Caki2 (cell line): ENCODE results near the gene ZNF41. TPM values are rescaled to one million over a fixed set of nuclear protein-coding genes. Genes with fewer than 3 reads are reported as not detected.

Source experiments
- DNase-seq: peaks from one replicate; pipeline ENCODE4 v3.0.0-alpha.2; 2015; ENCODE audit warnings: low read depth
- in situ Hi-C: cut with HindIII; loops from 2 replicates; pipeline ENCODE4 v1.10.0; 2016; ENCODE audit warnings: low sequenced_read_pairs, low pct_unique_long_range_greater_than_20kb, mixed read lengths
- total RNA-seq: library from RNA; depleted of rRNA; stranded (reverse); fragments of >200 nt; shearing (Covaris generic); gene quantifications from 2 replicates; pipeline ENCODE4 v1.2.3, GENCODE V29; 2014; ENCODE audit warnings: low replicate concordance; rRNA removed

ZNF41 gene
- total RNA-seq, 1 experiment from 2014 or later, result 7.9 TPM

DNA sequence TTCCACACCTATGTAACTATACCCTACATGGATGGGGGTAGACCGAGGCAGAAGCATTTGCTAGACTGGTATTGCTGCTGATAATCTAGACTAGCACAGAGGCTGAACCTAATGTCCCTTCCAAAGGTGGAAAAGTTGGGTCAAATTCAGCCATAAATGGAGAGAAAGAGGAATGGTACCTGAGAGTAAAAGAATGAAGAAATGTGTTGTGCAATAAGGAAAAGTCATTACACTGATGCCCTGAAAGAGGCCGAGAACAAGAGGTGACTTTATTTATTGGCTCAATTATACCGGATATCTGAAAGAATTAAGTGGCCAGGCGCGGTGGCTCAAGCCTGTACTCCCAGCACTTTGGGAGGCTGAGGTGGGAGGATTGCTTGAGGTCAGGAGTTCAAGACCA lies 52.1 kb downstream of the ZNF41 start:
- in situ Hi-C loops, result no loop called here
- no peak for DNase-seq

DNA sequence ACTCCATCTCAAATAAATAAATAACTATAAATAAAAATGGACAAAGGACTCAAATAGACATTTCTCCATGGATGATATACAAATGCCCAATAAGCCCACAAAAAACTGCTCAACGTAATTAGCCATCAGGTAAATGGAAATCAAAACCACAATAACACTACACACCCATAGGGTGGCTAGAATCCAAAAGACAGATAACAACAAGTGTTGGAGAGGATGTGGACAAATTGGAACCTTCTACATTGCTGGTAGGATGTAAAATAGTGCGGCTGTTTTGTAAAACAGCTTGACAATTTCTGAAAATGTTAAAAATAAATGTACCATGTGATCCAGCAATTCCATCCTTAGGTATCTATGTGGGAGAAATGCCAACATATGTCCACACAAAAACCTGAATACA lies 60.6 kb downstream of the ZNF41 start:
- in situ Hi-C loops, result no loop called here
- DNase-seq, result no peak

DNA sequence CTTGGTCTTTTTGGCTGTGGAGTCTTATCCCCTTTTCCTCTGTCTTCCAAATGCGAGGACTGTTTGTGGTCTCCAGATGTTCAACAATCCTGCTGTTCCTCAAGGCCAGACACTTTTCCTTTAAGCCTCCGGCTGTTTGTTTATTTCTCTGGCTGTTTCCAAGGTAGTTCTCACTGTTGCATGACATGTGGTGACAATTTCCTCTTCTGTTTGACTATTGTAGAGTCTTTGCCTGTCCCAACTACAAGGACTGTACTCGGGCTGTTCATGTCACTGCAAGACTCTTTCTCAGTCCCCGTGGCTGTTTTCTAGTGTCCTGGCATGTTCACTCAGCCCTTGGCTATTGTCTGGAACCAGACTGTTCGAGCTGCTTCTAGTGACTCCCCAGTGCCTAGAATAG lies 62.1 kb downstream of the ZNF41 start:
- no peak for DNase-seq
- in situ Hi-C loops, result no loop called here

DNA sequence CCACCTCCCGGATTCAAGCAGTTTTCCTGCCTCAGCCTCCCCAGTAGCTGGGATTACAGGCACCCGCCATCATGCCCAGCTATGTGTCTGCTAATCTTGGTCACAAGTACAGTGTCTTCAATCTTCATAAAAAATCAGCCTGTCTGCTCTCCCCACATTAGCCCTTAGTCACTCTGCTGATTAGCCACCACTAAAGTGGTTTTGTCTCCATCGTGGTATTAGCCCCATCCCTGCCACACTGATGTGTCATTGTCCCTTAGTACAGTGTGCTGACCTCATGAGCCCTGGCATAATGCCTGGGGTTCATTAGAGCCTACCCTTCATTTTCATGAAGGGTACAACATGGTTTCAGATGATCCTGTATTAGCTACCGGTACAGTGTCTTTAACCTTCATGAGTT lies 62.8 kb downstream of the ZNF41 start:
- in situ Hi-C loops, result no loop called here
- DNase-seq, result no peak

DNA sequence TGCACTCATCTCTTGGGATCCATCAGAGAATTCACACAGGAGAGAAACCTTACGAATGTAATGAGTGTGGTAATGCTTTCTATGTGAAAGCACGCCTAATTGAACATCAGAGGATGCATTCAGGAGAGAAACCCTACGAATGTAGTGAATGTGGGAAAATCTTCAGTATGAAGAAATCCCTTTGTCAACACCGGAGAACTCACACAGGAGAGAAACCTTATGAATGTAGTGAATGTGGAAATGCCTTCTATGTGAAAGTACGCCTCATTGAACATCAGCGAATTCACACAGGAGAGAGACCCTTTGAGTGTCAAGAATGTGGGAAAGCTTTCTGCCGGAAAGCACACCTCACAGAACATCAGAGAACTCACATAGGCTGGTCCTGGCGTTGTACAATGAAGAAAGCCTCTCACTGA lies 69.8 kb downstream of the ZNF41 start:
- no peak for DNase-seq
- in situ Hi-C loops, result no loop called here

Other genes starting within 250 kb of the ZNF41 start
- not detected in 2 replicates for gene ZNF157, start 112.6 kb downstream of the ZNF41 start, total RNA-seq
- 16.4 and 19.2 TPM in 2 replicates for gene ARAF, start 78.0 kb upstream of the ZNF41 start, total RNA-seq
- 62.4 and 101 TPM in 2 replicates for gene TIMP1, start 99.2 kb upstream of the ZNF41 start, total RNA-seq
- not detected in 2 replicates for gene SYN1, start 136.6 kb upstream of the ZNF41 start, total RNA-seq
- not detected in 2 replicates for gene CFP, start 146.7 kb upstream of the ZNF41 start, total RNA-seq
- gene ELK1, start 167.3 kb upstream of the ZNF41 start, total RNA-seq, result 28.1 and 28.9 TPM in 2 replicates
- gene UXT, start 176.0 kb upstream of the ZNF41 start, total RNA-seq, result 97.3 and 210 TPM in 2 replicates